ENCODE measurements around the gene BACH2. TPM values are rescaled to one million over a fixed set of nuclear protein-coding genes. Genes with fewer than 3 reads are reported as not detected.

BACH2 gene
- total and polyA plus RNA-seq, 2 experiments from 2014 or later, result under 0.01 TPM; not detected in 1

DNA sequence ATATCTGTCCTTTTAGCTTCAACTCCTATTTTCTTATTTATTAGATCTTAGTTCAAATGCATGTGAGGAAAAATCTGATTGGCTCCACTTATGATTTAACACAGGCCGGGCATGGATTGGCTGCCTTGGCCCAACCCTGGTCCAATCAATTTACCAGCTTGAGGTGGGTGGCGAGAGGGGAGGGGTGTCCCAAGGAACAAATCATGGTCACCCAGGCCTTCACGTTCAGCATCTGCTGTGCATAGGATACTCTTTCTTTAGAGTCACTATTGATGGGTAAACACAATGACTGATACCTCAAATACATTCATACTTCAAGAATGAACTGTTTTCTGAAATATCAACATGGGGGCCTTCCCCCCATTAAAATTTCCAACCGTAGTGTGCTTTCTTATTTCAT lies 14.9 kb upstream of the BACH2 start:
- Histone ChIP-seq H3K27ac (no peak overlapping the region), H3K9me3 (ENCODE audit: low read depth) (no peaks in the 10 kb centered on the region), H2AFZ (no peak overlapping the region), H3K9me2 (ENCODE audit: insufficient read depth) (no peaks in the 10 kb centered on the region), H4K20me1 (ENCODE audit: insufficient read depth) (no peaks in the 10 kb centered on the region), H3K4me2 (ENCODE audit: unreplicated experiment) (no peak overlapping the region), H3K4me3 (no peak overlapping the region), H3K36me3 (ENCODE audit: low read depth) (no peaks in the 10 kb centered on the region), H3K27me3 (replicated peaks; ENCODE audit: insufficient read depth) (peaks cover 42% of the 10 kb centered on the region), H3K4me1 (ENCODE audit: insufficient read depth) (no peaks in the 10 kb centered on the region), H3F3A (ENCODE audit: insufficient read depth) (no peaks in the 10 kb centered on the region), H3K79me2 (ENCODE audit: insufficient read depth) (no peaks in the 10 kb centered on the region), H3K9ac (no peak overlapping the region)
- in situ Hi-C loops (cut with MboI), result no loop called here
- 46 to 47% methylated on average over 4 of the region's 4 CpGs for WGBS, 2 experiments (ENCODE audit: low coverage in 1 of 2, low lambda C conversion rate in 2 of 2, missing lambda C conversion rate in 2 of 2)
- TF ChIP-seq EZH2 (IDR thresholded peaks at IDR 0.05; ENCODE audit: insufficient read depth, poor library complexity, severe bottlenecking) (no peak), EZH2phosphoT487 (IDR thresholded peaks at IDR 0.05; ENCODE audit: insufficient read depth, low read depth) (no peak)
- no peak for DNase-seq

GRCh38 chr6:90305800-90306448 lies 9.3 kb upstream of the BACH2 start:
- Histone ChIP-seq H3F3A (ENCODE audit: insufficient read depth) (no peaks in the 10 kb centered on the region), H3K27me3 (replicated peaks; ENCODE audit: insufficient read depth) (peaks cover 71% of the 10 kb centered on the region), H3K27ac (no peak overlapping the region), H3K9me3 (ENCODE audit: low read depth) (no peaks in the 10 kb centered on the region), H2AFZ (no peak overlapping the region), H3K4me2 (ENCODE audit: unreplicated experiment) (no peak overlapping the region), H3K4me3 (no peak overlapping the region), H4K20me1 (ENCODE audit: insufficient read depth) (no peaks in the 10 kb centered on the region), H3K4me1 (ENCODE audit: insufficient read depth) (no peaks in the 10 kb centered on the region), H3K9me2 (ENCODE audit: insufficient read depth) (no peaks in the 10 kb centered on the region), H3K36me3 (ENCODE audit: low read depth) (no peaks in the 10 kb centered on the region), H3K79me2 (ENCODE audit: insufficient read depth) (no peaks in the 10 kb centered on the region), H3K9ac (no peak overlapping the region)
- in situ Hi-C loops (cut with MboI), result no loop called here
- WGBS, 2 experiments (ENCODE audit: low coverage in 1 of 2, low lambda C conversion rate in 2 of 2, missing lambda C conversion rate in 2 of 2), result 40 to 45% methylated on average over 1 of the region's 1 CpG
- DNase-seq, result no peak
- no peak for TF ChIP-seq EZH2 (IDR thresholded peaks at IDR 0.05; ENCODE audit: insufficient read depth, poor library complexity, severe bottlenecking)
- TF ChIP-seq EZH2phosphoT487 (IDR thresholded peaks at IDR 0.05; ENCODE audit: insufficient read depth, low read depth), result no peak

DNA sequence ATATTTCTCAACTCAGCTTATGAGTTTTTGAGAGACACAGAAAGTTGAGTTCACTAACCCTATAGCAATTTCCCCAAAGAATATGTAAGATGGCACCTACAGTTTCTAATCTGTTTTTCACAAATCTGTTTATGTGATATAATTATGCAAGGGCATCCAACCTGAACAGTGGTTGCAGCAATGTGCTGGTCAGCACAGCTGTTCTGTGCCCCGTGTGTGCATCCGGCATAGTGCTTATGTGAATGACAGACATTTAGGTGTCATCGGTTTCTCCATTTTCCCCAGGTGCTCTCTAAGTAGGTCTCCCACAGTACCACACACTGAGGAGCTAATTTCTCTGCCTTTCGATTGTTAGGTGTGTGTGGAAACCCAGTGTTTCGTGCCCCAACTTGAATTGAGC lies 7.7 kb upstream of the BACH2 start:
- Histone ChIP-seq H2AFZ (no peak overlapping the region), H3F3A (ENCODE audit: insufficient read depth) (no peaks in the 10 kb centered on the region), H3K36me3 (ENCODE audit: low read depth) (no peaks in the 10 kb centered on the region), H3K4me2 (ENCODE audit: unreplicated experiment) (no peak overlapping the region), H3K27ac (no peak overlapping the region), H4K20me1 (ENCODE audit: insufficient read depth) (no peaks in the 10 kb centered on the region), H3K79me2 (ENCODE audit: insufficient read depth) (no peaks in the 10 kb centered on the region), H3K9ac (no peak overlapping the region), H3K4me1 (ENCODE audit: insufficient read depth) (no peaks in the 10 kb centered on the region), H3K9me2 (ENCODE audit: insufficient read depth) (no peaks in the 10 kb centered on the region), H3K27me3 (replicated peaks; ENCODE audit: insufficient read depth) (peaks cover 87% of the 10 kb centered on the region), H3K9me3 (ENCODE audit: low read depth) (no peaks in the 10 kb centered on the region), H3K4me3 (no peak overlapping the region)
- DNase-seq, result no peak
- in situ Hi-C loops (cut with MboI), result no loop called here
- 61 to 75% methylated on average over 5 of the region's 5 CpGs for WGBS, 2 experiments (ENCODE audit: low coverage in 1 of 2, low lambda C conversion rate in 2 of 2, missing lambda C conversion rate in 2 of 2)
- TF ChIP-seq EZH2 (IDR thresholded peaks at IDR 0.05; ENCODE audit: insufficient read depth, poor library complexity, severe bottlenecking) (no peak), EZH2phosphoT487 (IDR thresholded peaks at IDR 0.05; ENCODE audit: insufficient read depth, low read depth) (no peak)

DNA sequence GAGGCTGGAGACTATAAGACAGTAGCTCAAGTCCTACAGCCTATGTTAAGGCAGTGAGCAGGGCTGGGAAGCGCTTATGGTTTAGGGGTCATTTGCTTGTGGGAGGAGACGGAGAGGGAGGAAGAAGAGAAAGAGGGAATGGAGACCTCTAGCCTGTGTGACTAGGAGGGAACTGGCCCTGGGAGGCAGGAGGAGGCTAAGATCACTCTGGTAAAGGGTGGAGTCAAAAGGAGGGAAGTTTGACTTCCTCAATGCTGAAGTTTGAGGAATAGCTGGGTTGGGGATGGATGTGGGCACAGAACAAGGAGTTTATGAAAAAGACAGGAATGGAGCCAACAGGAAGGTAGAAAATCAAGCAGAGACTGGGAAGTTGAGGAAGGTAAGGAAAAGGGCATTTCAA lies 6.4 kb upstream of the BACH2 start:
- no peaks in the 10 kb centered on the region for H3K9me3 ChIP-seq (ENCODE audit: low read depth)
- no peaks in the 10 kb centered on the region for H3K79me2 ChIP-seq (ENCODE audit: insufficient read depth)
- no peaks in the 10 kb centered on the region for H3F3A ChIP-seq (ENCODE audit: insufficient read depth)
- TF ChIP-seq EZH2phosphoT487 (IDR thresholded peaks at IDR 0.05; ENCODE audit: insufficient read depth, low read depth), result no peak
- TF ChIP-seq EZH2 (IDR thresholded peaks at IDR 0.05; ENCODE audit: insufficient read depth, poor library complexity, severe bottlenecking), result no peak
- no peak for DNase-seq
- no peaks in the 10 kb centered on the region for H3K4me1 ChIP-seq (ENCODE audit: insufficient read depth)
- no peaks in the 10 kb centered on the region for H3K36me3 ChIP-seq (ENCODE audit: low read depth)
- H3K9ac ChIP-seq, result no peak overlapping the region
- no peak overlapping the region for H3K4me3 ChIP-seq
- H2AFZ ChIP-seq, result no peak overlapping the region
- H3K27me3 ChIP-seq (replicated peaks; ENCODE audit: insufficient read depth), result peaks cover 93% of the 10 kb centered on the region
- H3K27ac ChIP-seq, result no peak overlapping the region
- no peaks in the 10 kb centered on the region for H3K9me2 ChIP-seq (ENCODE audit: insufficient read depth)
- in situ Hi-C loops (cut with MboI), result no loop called here
- H3K4me2 ChIP-seq (ENCODE audit: unreplicated experiment), result no peak overlapping the region
- WGBS, 2 experiments (ENCODE audit: low coverage in 1 of 2, low lambda C conversion rate in 2 of 2, missing lambda C conversion rate in 2 of 2), result 58 to 70% methylated on average over 2 of the region's 2 CpGs
- H4K20me1 ChIP-seq (ENCODE audit: insufficient read depth), result no peaks in the 10 kb centered on the region

Data from GM23248 (cell line).